Measurements from ENCODE around the gene POLR3B. TPM values are rescaled to one million over a fixed set of nuclear protein-coding genes. Genes with fewer than 3 reads are reported as not detected.

Gene POLR3B
- total RNA-seq, 2 experiments from 2014 or later: 5.4 to 6.6 TPM

DNA sequence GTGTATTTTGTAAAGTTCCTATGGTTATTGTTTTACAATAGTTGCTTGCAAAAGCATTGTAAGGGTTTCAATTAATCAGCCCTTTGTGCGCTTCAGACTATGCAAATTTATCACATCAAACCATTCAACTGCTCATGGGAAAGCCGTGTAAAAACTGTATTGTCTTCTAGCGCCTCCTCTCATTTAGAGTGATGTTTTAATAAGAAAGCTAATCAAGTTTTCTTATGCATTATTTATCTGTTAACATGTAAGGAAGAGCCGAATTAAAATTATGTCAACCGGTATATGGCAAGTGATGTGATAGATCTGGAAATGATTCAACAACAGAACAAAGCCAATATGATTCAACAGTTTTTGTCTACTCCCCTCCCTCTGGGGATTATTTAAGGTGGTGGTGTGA is 132.7 kb downstream of the POLR3B start:
- Mint-ChIP-seq H3K4me3 (no peak overlapping the region), H3K4me1 (ENCODE audit: low read depth) (no peaks in the 10 kb centered on the region), H3K27ac (no peak overlapping the region), H3K36me3 (ENCODE audit: low read depth) (no peaks in the 10 kb centered on the region), H3K9me3 (ENCODE audit: insufficient read depth) (no peaks in the 10 kb centered on the region), H3K27me3 (ENCODE audit: low read depth) (no peaks in the 10 kb centered on the region)
- ChIA-PET POLR2A (no interaction called here), CTCF (interaction anchor here (0.9 to 1.0 kb wide), 2 partner anchors 20 to 103 kb away, joined by 3 read pairs; no protein-coding TSS in a partner anchor)
- ATAC-seq (no peak), DNase-seq (no peak)

DNA sequence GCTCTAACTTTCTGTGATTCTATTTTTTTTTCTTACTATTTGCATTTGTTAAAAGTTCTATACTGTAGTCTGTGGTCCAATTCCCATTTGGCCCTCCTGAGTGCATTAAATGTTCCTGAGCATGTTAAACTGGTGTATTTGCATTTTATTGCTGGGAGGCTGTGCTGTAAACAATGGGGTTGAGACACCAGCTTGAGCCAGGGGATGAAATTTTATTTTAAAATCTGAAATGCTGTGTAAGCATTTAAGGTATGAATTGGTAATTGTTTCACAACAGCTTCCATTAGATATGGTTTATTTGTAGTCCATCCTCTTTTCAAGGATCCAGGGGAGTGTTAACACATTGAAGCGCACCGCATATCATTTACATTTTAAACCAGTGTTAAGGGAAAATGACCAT is 135.3 kb downstream of the POLR3B start:
- no peaks in the 10 kb centered on the region for H3K9me3 Mint-ChIP-seq (ENCODE audit: insufficient read depth)
- no peak for DNase-seq
- CTCF ChIA-PET: no interaction called here
- peaks cover under 1% of the 10 kb centered on the region for H3K4me1 Mint-ChIP-seq (ENCODE audit: low read depth)
- no peak for ATAC-seq
- peaks cover 2% of the 10 kb centered on the region for H3K36me3 Mint-ChIP-seq (ENCODE audit: low read depth)
- no peak overlapping the region for H3K4me3 Mint-ChIP-seq
- H3K27me3 Mint-ChIP-seq (ENCODE audit: low read depth): no peaks in the 10 kb centered on the region
- H3K27ac Mint-ChIP-seq: no peak overlapping the region
- POLR2A ChIA-PET: no interaction called here

GRCh38 chr12:106493531-106493930 is 136.0 kb downstream of the POLR3B start:
- CTCF ChIA-PET: no interaction called here
- POLR2A ChIA-PET: no interaction called here
- H3K4me1 Mint-ChIP-seq (ENCODE audit: low read depth): peaks cover 6% of the 10 kb centered on the region
- DNase-seq: no peak
- no peak for ATAC-seq
- H3K36me3 Mint-ChIP-seq (ENCODE audit: low read depth): peaks cover 6% of the 10 kb centered on the region
- H3K27me3 Mint-ChIP-seq (ENCODE audit: low read depth): no peaks in the 10 kb centered on the region
- H3K4me3 Mint-ChIP-seq: no peak overlapping the region
- H3K9me3 Mint-ChIP-seq (ENCODE audit: insufficient read depth): no peaks in the 10 kb centered on the region
- H3K27ac Mint-ChIP-seq: no peak overlapping the region

GRCh38 chr12:106495354-106495965 is 137.9 kb downstream of the POLR3B start:
- Mint-ChIP-seq H3K36me3 (ENCODE audit: low read depth) (peaks cover 10% of the 10 kb centered on the region), H3K27ac (no peak overlapping the region), H3K4me1 (ENCODE audit: low read depth) (peaks cover 12% of the 10 kb centered on the region), H3K9me3 (ENCODE audit: insufficient read depth) (no peaks in the 10 kb centered on the region), H3K27me3 (ENCODE audit: low read depth) (no peaks in the 10 kb centered on the region), H3K4me3 (no peak overlapping the region)
- ATAC-seq (no peak), DNase-seq (no peak)
- ChIA-PET POLR2A (no interaction called here), CTCF (no interaction called here)

DNA sequence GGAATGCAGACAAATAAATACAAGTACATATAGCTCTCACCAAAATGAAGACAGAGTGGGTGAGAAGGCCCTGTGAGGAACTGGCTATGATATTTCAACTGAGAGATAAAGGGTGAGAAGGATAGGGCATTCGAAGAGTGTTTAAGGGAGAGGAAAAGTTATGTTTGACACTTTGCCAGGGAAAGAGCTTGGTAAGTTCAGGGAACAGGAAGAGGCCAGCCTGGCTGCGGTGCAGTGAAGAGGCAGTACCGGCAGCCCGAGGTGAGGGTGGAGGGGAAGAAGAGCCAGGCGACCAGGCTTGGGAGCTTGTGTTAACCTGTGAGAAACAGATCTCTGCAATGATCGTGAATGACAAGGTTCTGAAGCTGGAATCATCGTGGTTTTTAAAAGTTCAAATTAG is 140.5 kb downstream of the POLR3B start:
- Mint-ChIP-seq H3K4me1 (ENCODE audit: low read depth) (peaks cover 12% of the 10 kb centered on the region), H3K4me3 (no peak overlapping the region), H3K27ac (no peak overlapping the region), H3K36me3 (ENCODE audit: low read depth) (peaks cover 10% of the 10 kb centered on the region), H3K27me3 (ENCODE audit: low read depth) (no peaks in the 10 kb centered on the region), H3K9me3 (ENCODE audit: insufficient read depth) (no peaks in the 10 kb centered on the region)
- ATAC-seq (no peak), DNase-seq (no peak)
- ChIA-PET POLR2A (no interaction called here), CTCF (interaction anchor here (1.5 kb wide), 1 partner anchor 422 kb away, joined by 3 read pairs; no protein-coding TSS in a partner anchor)

- ChIA-PET POLR2A (no interaction called here), CTCF (no interaction called here)
- no peaks in the 10 kb centered on the region for H3K9me3 Mint-ChIP-seq (ENCODE audit: insufficient read depth)
- no peak for ATAC-seq
- no peak overlapping the region for H3K27ac Mint-ChIP-seq
- DNase-seq: no peak
- H3K4me1 Mint-ChIP-seq (ENCODE audit: low read depth): peaks cover 12% of the 10 kb centered on the region
- no peak overlapping the region for H3K4me3 Mint-ChIP-seq
- peaks cover 10% of the 10 kb centered on the region for H3K36me3 Mint-ChIP-seq (ENCODE audit: low read depth)
- no peaks in the 10 kb centered on the region for H3K27me3 Mint-ChIP-seq (ENCODE audit: low read depth)
These were observed 142.1 kb downstream of the POLR3B start for GRCh38 chr12:106499628-106500027.

DNA sequence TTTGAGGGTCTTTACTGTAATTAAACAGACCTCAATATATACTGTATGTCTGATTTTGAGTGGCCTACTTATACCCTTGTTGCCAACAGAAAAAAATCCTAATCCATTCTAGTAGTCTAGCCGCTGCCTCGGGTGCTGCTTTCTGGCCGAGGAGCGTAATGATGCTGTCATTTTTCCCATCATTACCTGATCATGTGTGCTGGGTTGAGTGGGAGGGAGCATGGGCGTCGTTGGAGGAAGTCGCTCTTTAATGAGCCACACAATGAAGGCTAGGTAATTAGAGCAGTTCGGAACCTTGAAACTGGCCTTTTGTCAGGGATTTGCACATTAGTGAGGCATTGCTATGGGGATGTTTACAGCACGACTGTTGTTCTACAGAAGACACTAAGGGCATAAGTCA is 149.1 kb downstream of the POLR3B start:
- no peak for ATAC-seq
- Mint-ChIP-seq H3K36me3 (ENCODE audit: low read depth) (peaks cover 3% of the 10 kb centered on the region), H3K27ac (no peak overlapping the region), H3K9me3 (ENCODE audit: insufficient read depth) (no peaks in the 10 kb centered on the region), H3K4me1 (ENCODE audit: low read depth) (no peaks in the 10 kb centered on the region), H3K4me3 (no peak overlapping the region), H3K27me3 (ENCODE audit: low read depth) (no peaks in the 10 kb centered on the region)
- DNase-seq: no peak
- ChIA-PET CTCF (no interaction called here), POLR2A (no interaction called here)

- H3K9me3 Mint-ChIP-seq (ENCODE audit: insufficient read depth): no peaks in the 10 kb centered on the region
- DNase-seq (no peak), ATAC-seq (no peak)
- ChIA-PET CTCF (no interaction called here), POLR2A (no interaction called here)
- no peaks in the 10 kb centered on the region for H3K27me3 Mint-ChIP-seq (ENCODE audit: low read depth)
- peaks cover 3% of the 10 kb centered on the region for H3K36me3 Mint-ChIP-seq (ENCODE audit: low read depth)
- peaks cover 5% of the 10 kb centered on the region for H3K4me1 Mint-ChIP-seq (ENCODE audit: low read depth)
- no peak overlapping the region for H3K27ac Mint-ChIP-seq
- H3K4me3 Mint-ChIP-seq: no peak overlapping the region
These were observed 151.4 kb downstream of the POLR3B start for GRCh38 chr12:106508966-106509365.

- ChIA-PET POLR2A (no interaction called here), CTCF (interaction anchor here (1.7 kb wide), 1 partner anchor 21 kb away, joined by 3 read pairs; no protein-coding TSS in a partner anchor)
- H3K9me3 Mint-ChIP-seq (ENCODE audit: insufficient read depth): no peaks in the 10 kb centered on the region
- H3K4me3 Mint-ChIP-seq: no peak overlapping the region
- H3K27ac Mint-ChIP-seq: no peak overlapping the region
- peaks cover 5% of the 10 kb centered on the region for H3K4me1 Mint-ChIP-seq (ENCODE audit: low read depth)
- peaks cover 3% of the 10 kb centered on the region for H3K36me3 Mint-ChIP-seq (ENCODE audit: low read depth)
- no peaks in the 10 kb centered on the region for H3K27me3 Mint-ChIP-seq (ENCODE audit: low read depth)
- ATAC-seq: no peak
- no peak for DNase-seq
These were observed 153.8 kb downstream of the POLR3B start for GRCh38 chr12:106511365-106511764.

DNA sequence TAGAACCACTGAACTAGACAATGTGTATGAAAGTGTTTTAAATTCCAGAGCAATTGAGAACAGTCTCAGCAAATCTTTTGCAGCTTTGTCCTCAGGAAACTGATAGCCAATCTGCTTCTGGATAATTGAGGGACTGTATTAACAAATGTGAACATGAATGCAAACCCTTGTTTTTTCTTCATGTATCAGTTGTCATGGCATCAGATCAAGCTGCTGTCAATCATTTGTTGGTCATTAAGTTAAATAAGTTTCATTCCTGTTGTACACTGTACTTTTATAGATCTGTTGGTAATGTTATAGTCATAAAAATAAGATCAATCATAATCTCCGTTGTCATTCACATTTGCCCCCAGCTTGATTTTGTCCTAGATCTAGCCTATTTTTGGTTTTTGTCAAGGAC is 159.8 kb downstream of the POLR3B start:
- no peaks in the 10 kb centered on the region for H3K36me3 Mint-ChIP-seq (ENCODE audit: low read depth)

GRCh38 chr12:106519607-106520021 is 162.1 kb downstream of the POLR3B start:
- H3K9me3 Mint-ChIP-seq (ENCODE audit: insufficient read depth): no peaks in the 10 kb centered on the region
- no peak overlapping the region for H3K27ac Mint-ChIP-seq
- H3K4me3 Mint-ChIP-seq: no peak overlapping the region
- H3K4me1 Mint-ChIP-seq (ENCODE audit: low read depth): no peaks in the 10 kb centered on the region
- H3K27me3 Mint-ChIP-seq (ENCODE audit: low read depth): no peaks in the 10 kb centered on the region
- DNase-seq: no peak
- POLR2A ChIA-PET: no interaction called here
- no peaks in the 10 kb centered on the region for H3K36me3 Mint-ChIP-seq (ENCODE audit: low read depth)
- CTCF ChIA-PET: no interaction called here
- ATAC-seq: no peak

More for the DNA sequence above, 159.8 kb downstream of the POLR3B start:
- POLR2A ChIA-PET: no interaction called here
- Mint-ChIP-seq H3K9me3 (ENCODE audit: insufficient read depth) (no peaks in the 10 kb centered on the region), H3K4me1 (ENCODE audit: low read depth) (peaks cover 4% of the 10 kb centered on the region), H3K27me3 (ENCODE audit: low read depth) (no peaks in the 10 kb centered on the region), H3K4me3 (no peak overlapping the region), H3K27ac (no peak overlapping the region)
- no peak for DNase-seq
- ATAC-seq: no peak
- CTCF ChIA-PET: no interaction called here

DNA sequence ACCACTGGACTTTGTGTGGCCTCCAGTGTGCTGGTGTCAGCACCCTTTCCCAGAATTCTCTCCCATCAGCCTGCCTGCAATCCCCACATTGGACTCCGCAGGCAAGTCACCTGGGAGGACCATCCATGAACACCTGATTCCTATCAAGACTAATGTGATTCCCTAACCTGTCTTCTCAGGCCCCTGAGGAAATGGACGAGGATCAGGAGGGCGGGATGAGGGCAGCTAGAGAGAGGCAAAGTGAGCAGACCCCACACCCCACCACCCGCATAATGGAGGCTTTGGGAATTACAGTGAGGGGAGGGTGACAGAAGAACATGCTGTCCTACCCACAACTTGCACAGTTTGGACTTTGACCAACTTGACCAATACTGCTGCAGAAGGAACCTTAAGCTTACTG is 164.4 kb downstream of the POLR3B start:
- ATAC-seq (no peak), DNase-seq (no peak)
- H3K27me3 Mint-ChIP-seq (ENCODE audit: low read depth): peaks cover 7% of the 10 kb centered on the region
- H3K9me3 Mint-ChIP-seq (ENCODE audit: insufficient read depth): no peaks in the 10 kb centered on the region
- no peaks in the 10 kb centered on the region for H3K36me3 Mint-ChIP-seq (ENCODE audit: low read depth)
- H3K4me1 Mint-ChIP-seq (ENCODE audit: low read depth): no peaks in the 10 kb centered on the region
- H3K4me3 Mint-ChIP-seq: no peak overlapping the region
- H3K27ac Mint-ChIP-seq: no peak overlapping the region
- POLR2A ChIA-PET: no interaction called here
- CTCF ChIA-PET: no interaction called here

DNA sequence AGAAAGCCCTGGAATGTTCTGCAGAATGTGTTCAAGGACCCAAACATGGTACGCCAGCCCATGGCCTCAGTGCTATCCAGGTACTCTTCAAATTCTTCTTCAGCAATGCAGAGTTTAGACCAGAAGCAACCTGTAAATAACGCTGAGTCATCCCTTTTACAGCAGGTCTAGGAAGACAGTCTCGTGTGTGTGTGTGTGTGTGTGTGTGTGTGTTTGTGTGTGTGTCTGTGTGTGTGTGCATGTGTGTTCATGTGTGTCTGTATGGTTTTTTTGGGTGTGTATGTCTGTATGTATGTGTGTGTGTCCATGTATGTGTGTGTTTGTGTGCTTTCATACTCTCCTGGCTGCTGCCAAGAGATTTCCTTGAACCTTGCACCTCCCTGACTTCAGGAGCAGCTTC is 165.2 kb downstream of the POLR3B start:
- peaks cover 11% of the 10 kb centered on the region for H3K27me3 Mint-ChIP-seq (ENCODE audit: low read depth)
- no peaks in the 10 kb centered on the region for H3K4me1 Mint-ChIP-seq (ENCODE audit: low read depth)
- H3K9me3 Mint-ChIP-seq (ENCODE audit: insufficient read depth): no peaks in the 10 kb centered on the region
- H3K4me3 Mint-ChIP-seq: no peak overlapping the region
- DNase-seq (no peak), ATAC-seq (no peak)
- H3K36me3 Mint-ChIP-seq (ENCODE audit: low read depth): no peaks in the 10 kb centered on the region
- no peak overlapping the region for H3K27ac Mint-ChIP-seq
- ChIA-PET POLR2A (no interaction called here), CTCF (no interaction called here)
